ENCODE measurements around the gene ST6GALNAC3.

GRCh38 chr1:76158126-76158525 is 83.6 kb downstream of the ST6GALNAC3 start:
- TF ChIP-seq CTCF (IDR thresholded peaks at IDR 0.05; ENCODE audit: low read depth, low read length) (no peak), EZH2phosphoT487 (IDR thresholded peaks at IDR 0.05; ENCODE audit: low read depth) (no peak)
